GM03348 (cell line): ENCODE measurements around the gene TLCD1.
A peak's percentile ranks its signal among the peaks of the same experiment; 100 is the strongest.

Experiments
- DNase-seq: peaks from one replicate; pipeline ENCODE4 v3.0.0; 2012; ENCODE audit warnings: low spot score

The TLCD1 gene, protein sequence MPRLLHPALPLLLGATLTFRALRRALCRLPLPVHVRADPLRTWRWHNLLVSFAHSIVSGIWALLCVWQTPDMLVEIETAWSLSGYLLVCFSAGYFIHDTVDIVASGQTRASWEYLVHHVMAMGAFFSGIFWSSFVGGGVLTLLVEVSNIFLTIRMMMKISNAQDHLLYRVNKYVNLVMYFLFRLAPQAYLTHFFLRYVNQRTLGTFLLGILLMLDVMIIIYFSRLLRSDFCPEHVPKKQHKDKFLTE

DNA sequence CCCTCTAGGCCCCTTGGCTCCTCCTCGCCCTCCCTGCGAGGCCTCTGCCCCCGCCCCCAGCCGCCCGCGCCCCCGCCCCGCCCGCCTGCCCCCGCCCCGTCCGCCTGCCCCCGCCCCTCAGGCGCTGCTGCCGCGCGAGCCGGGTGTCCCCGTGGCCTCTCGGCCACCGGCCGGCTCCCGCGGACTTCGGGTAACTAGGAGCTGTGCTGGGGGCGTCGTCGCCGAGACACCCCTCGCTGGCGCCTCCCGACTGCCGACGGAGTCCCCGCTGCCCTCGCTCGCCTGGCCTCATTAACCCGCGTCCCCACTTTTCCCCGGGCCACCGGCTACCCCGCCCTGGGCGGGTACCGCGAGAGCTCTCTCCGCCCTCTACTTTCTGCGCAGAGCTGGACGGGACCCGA lies at the start of gene TLCD1:
Gene TLCD1, minus strand, starts transcription at position 8 of the 401 bp plus-strand sequence. CDS start 136 bp downstream, outside the sequence.
- DNase-seq = peak; percentile 93

- no peak for DNase-seq
These were observed 48.2 kb upstream of the TLCD1 start for GRCh38 chr17:28774206-28774605.

GRCh38 chr17:28773736-28774135 lies 47.7 kb upstream of the TLCD1 start:
- DNase-seq = no peak

- no peak for DNase-seq
These were observed 39.0 kb upstream of the TLCD1 start for GRCh38 chr17:28765038-28765437.

DNA sequence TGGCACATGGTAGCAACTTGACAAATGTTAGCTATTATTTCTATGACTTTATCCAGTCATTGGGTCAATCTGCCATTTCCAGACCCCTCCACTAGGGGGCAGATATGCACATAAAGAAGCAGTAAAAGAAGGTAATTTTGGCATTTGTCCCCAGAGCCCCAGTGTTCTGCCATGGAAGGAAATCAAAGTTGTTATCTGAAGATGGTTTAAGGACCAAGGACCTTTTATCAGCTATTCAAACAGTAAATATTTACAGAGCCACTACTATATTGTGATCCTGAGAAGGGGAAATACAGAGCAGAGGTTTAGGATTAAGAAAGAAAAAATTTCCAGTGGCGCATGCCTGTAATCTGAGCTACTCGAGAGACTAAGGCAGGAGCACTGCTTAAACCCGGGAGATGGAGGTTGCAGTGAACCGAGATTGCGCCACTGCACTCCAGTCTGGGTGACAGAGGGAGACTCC lies 37.8 kb upstream of the TLCD1 start:
- peak; percentile 75 for DNase-seq

GRCh38 chr17:28763137-28763799 lies 37.2 kb upstream of the TLCD1 start:
- no peak for DNase-seq

DNA sequence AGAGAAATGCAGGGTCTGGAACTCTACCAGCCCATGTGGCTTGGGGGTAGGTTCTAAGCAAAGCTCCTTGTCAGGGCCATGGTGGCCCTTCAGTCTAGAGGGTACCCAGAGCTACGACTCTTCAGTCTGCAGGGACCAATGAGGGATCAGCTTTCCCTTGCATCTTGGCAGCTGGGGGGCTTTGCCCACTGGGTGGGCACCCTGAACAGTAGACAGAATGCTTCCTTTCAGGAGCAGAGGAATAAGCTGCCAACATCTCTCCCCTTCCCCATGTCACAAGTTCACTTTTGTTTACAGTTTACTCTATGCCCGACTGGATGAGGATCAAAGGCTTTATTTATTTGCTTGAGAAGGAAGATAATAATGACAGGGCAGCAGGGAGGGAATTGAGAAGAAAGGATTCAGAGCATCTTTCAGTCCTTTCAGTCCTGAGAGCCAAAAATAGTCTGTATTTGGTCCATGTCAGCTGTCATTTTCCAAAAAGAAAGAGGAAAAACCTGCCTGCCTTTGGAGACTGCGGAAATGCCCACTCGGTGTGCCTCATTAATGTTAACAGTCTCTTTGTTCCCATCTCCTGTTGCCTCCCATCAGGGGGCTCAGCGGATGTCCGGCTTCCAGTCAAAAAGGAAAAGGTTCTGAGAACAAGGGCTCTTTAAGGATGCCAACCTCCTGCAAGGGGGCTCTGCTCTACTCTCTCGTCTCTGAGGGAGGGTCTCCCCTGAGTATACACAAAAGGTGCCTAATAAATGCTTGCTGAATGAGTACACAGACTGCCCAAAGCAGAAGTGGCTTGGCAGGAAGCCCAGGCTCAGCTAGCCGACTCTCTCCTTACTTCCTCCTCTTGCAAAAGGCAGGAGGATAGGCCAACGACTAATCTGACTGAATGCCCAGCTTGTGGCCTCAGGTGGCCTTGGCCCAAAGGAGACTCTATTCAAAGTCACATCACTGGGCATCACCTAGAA lies 34.8 kb upstream of the TLCD1 start:
- peak; percentile 46 for DNase-seq

GRCh38 chr17:28759256-28759865 lies 33.3 kb upstream of the TLCD1 start:
- DNase-seq = no peak

DNA sequence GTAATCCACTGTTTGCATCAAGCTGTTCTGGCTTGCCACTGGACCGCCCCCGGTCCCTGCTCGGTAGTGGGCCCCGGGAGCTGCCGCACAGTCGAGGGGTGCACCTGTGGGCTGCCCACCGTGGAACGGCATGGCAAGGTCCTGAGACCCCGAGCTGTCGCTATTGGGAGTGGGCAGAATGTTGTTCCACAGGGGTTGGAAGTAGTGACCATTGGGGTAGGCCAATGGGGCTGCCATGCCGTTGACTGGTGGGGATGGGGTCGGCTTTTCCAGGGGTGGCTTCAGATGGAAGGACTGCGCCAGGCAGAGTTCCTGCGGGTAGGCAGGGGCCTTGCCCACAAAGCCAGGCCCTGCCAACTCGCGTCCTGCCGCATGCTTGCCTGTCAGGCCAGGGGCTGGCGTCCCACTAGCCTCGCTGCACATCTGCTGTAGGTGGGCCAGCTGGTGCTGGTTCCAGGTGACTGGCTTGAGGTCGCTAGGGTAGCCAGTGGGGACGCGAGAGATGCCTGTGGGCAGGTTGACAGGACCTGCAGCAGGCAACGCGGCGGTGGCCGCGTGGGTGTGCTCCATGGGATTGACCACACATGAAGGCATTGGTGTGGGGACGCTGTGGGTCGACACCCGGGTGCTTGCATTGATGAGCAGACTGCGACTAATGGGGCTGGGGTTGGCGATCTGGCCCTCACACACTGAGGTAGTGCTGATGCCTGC lies 32.5 kb upstream of the TLCD1 start:
- no peak for DNase-seq

DNA sequence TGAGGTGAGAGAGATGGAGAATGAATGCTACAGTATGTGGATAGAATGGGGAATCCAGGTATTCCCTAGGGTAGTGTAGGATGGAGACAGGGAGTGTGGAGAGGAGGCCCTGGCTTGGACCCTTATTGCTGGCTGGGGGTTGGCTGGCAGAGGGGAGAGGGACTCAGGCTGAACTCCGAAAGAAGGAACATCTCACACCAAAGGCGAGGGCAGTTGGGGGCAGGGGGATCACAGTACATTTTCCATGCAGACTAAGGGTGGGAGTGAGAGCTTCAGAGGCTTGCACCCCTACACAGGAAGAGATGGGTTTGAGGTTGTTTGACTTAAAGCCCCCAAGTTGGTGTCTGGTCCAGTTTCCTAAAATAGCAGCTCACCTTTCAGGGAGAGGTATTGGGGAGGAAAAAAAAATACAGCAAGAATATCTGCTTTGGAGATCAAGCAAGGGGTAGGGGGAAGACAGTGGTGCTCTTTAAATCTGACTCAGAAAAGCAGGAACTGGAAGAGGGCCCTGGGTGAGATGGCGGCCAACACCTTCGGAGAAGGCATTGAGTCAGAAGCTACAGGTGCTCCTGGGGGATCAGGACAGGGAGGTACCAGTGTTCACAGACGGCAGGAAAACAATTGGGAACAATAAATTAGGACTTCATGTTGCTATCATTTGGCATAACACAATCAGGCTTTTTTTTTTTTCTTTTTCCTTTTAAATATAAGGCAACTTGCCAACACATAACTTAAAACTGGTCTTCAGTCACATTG lies 30.2 kb upstream of the TLCD1 start:
- no peak for DNase-seq

DNA sequence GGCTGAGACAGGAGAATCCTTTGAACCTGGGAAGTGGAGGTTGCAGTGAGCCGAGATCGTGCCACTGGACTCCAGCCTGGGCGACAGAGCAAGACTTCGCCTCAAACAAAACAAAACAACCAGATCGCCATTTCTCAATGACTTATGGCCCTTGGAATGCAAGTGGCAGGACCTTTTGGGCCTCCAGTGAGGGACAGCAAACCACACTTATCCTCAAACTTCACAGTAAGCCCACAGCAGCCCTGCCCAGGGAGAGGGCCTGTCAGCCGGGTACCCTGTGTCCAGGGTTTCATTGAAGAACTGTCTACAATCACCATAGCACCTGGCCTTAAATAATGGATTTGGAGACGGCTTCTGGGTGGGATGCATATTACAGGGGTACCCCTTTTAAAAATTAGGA lies 29.5 kb upstream of the TLCD1 start:
- DNase-seq = no peak

DNA sequence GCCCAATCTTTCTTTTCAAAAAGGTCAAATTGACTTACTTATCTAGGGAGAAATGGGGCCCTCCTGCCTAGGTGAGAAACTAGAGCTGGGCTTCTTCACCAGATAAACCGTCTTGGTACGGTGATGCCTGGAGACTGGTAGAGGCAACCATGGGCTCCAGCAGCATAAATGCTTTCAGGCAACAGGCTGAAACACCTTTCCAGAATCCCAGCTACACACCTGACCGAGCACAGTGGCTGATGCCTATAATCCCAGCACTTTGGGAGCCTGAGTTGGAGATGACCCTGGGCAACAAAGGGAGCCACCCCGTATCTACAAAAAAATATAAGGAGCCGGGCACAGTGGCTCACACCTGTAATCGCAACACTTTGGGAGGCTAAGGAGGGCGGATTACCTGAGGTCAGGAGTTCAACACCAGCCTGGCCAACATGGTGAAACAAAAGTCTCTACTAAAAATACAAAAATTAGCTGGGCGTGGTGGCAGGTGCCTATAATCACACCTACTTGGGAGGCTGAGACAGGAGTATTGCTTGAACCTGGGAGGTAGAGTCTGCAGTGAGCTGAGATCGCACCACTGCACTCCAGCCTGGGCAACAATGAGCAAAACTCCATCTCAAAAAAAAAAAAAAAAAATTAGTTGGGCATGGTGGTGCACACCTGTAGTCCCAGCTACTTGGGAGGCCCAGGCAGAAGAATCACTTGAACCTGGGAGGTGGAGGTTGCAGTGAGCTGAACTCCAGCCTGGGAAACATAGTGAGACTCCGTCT lies 25.8 kb upstream of the TLCD1 start:
- no peak for DNase-seq

- peak; percentile 90 for DNase-seq
These were observed 24.4 kb upstream of the TLCD1 start for GRCh38 chr17:28750178-28751047.

GRCh38 chr17:28749516-28750177 lies 23.6 kb upstream of the TLCD1 start:
- no peak for DNase-seq

DNA sequence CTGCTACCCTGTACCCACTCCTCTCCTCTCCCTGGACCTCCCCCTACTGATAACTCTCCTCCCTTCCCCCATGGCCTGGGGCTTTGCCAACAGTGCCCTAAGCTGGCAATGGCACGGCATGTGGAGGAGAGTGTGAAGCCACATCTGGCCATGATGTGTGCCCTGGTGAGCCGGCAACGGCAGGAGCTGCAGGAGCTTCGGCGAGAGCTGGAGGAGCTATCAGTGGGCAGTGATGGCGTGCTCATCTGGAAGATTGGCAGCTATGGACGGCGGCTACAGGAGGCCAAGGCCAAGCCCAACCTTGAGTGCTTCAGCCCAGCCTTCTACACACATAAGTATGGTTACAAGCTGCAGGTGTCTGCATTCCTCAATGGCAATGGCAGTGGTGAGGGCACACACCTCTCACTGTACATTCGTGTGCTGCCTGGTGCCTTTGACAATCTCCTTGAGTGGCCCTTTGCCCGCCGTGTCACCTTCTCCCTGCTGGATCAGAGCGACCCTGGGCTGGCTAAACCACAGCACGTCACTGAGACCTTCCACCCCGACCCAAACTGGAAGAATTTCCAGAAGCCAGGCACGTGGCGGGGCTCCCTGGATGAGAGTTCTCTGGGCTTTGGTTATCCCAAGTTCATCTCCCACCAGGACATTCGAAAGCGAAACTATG lies 23.0 kb upstream of the TLCD1 start:
- no peak for DNase-seq

DNA sequence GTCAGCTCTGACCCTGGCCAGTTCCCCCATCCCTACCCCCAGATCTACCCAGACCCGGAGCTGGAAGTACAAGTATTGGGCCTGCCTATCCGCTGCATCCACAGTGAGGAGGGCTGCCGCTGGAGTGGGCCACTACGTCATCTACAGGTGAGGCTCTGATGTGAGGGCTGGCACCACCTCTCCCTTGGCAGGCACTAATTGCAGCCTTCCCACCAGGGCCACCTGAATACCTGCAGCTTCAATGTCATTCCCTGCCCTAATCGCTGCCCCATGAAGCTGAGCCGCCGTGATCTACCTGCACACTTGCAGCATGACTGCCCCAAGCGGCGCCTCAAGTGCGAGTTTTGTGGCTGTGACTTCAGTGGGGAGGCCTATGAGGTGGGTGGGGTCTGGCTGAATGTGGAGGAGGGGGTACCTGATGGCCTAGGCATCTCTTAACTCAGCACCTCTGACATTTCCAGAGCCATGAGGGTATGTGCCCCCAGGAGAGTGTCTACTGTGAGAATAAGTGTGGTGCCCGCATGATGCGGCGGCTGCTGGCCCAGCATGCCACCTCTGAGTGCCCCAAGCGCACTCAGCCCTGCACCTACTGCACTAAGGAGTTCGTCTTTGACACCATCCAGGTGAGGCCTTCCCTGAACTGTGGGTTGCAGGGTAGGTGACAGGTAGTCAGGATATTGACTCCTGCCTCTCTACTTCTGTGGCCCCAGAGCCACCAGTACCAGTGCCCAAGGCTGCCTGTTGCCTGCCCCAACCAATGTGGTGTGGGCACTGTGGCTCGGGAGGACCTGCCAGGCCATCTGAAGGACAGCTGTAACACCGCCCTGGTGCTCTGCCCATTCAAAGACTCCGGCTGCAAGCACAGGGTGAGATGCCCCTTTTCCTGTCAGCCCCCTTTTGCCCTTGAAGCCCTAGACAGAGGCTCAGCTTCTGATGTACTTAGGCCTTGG lies 22.0 kb upstream of the TLCD1 start:
- DNase-seq = no peak
